Skeletal muscle cell (primary cell): ENCODE measurements around the gene SERBP1.
"Not testable (repeated sequence)": the region's sequence is repeated elsewhere in the genome, so short reads cannot be mapped to it uniquely, and the experiment has no call there.

Experiments
- DNase-seq: peaks from one replicate; pipeline ENCODE4 v3.0.0-alpha.2; 2010; ENCODE audit warnings: low read depth
- H3K4me3 ChIP-seq: 2 replicates; pipeline ENCODE4 v1.5.1; 2011; ENCODE audit warnings: low read depth, mild to moderate bottlenecking, control low read depth, low read length, moderate library complexity

Gene SERBP1

DNA sequence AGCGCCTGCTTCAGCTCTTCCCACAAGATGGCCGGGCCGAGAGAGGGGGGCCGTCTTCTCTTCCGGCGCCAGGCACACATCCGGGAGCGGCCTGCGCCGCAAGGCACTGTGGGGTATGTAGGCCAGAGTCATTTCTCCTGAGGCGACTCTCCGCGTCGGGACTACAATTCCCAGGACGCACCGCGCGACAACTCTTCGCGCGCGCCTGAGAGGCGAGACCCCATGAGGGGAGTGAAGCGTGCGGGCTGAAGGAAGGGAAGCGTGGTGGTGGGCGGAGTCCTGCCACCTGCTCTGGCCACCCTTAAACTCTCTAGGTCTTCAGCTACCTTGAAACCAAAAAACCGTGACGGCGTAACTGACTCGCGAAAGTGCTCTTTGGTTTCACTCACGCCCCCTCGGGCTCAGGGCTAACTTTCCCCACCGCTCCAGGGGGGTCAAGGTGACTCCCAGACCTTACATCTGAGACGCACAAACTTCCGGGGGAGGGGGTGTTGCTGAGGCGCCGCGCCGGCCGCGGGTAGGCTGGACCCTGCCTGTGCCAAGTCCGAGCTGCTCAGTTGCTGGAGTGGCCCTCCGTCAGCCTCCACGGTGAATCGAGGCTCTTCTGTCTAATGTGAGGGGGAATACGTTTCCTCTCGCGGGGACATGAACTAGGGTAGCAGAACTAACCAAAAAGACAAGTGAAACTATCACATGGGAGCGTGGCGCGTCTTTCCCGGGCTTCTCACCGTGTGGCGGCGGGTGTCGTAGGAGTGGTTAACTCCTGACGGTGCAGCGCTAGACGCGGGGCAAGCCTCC lies at the start of gene SERBP1:
Gene SERBP1 (minus strand): TSS at position 45 of the 798 bp plus-strand sequence. CDS start 102 bp downstream, outside the sequence.
- DNase-seq, result peak; percentile 90

DNA sequence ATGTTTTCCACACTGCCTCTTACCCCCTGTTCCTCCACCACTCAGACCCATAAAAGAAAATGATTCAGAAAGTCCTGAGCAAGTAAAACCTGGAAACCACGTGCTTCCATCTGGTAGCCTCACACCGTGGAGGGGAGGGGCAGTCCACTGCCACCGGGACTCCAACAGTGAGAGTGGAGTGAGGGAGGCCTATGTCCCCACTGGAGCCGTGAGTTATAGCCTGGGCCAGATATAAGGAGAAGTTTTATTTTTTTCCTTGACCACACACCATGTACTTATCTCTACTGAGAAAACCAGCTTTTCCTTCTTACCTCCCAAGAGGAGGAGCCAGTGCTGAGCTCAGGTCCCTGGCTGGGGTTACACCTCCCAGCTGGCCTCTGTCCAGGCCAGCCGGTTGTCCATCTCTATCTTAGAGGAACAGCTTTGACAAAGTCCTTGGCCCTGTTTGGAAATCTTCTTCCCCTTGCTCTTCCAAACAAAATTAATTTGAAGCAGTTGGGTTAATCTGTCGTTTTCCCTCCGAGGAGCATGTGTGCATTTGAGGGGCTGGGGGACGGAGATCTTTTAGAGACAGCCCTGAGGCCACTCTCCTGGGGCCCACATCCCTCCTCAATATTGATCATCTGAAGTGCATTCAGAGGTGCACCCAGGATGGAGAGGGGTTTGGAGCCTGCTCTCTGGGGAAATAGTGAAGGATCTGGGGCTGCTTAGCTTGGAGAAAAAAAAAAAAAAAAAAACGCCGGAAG lies 49.1 kb upstream of the SERBP1 start:
- DNase-seq, result no peak
- H3K4me3 ChIP-seq, result no peak overlapping the region

More for the DNA sequence above, at the start of gene SERBP1:
- H3K4me3 ChIP-seq, result peak within 1 kb of the TSS; percentile 85

DNA sequence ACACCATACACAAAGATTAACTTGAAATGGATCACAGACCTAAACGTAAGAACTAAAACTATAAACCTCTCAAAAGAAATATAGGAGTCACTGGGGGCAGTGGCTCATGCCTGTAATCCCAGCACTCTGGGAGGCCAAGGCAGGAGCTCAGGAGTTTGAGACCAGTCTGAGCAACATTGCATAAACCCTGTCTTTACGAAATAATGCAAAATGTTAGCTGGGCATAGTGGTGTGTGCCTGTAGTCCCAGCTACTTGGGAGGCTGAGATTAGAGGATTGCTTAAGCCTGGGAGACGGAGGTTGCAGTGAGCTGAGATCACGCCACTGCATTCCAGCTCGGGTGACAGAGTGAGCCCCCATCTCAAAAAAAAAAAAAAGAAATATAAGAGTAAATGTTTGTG lies 46.7 kb upstream of the SERBP1 start:
- no peak overlapping the region for H3K4me3 ChIP-seq
- DNase-seq, result no peak

DNA sequence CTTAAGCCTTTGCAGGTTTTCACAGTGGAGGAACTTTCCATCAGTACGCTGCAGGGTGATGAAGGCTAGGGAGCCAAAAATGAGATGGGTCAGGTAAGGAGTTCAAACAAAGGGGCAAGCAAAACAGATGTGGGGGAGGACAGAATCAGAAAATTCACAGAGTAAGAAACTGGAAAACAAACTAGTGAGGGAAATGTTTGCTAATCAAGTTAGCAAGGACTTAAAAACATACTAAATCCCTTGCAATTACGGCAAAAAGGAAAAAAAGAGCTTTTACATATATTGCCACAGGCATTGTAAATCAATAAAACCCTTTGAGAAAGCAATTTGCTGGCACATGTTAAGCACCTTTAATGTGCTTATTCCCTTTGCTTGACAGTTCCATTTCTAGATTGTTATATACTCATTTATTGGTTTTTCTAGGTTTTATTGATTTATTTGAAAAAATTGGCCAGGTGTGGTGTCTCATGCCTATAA lies 45.8 kb upstream of the SERBP1 start:
- H3K4me3 ChIP-seq, result no peak overlapping the region
- no peak for DNase-seq

DNA sequence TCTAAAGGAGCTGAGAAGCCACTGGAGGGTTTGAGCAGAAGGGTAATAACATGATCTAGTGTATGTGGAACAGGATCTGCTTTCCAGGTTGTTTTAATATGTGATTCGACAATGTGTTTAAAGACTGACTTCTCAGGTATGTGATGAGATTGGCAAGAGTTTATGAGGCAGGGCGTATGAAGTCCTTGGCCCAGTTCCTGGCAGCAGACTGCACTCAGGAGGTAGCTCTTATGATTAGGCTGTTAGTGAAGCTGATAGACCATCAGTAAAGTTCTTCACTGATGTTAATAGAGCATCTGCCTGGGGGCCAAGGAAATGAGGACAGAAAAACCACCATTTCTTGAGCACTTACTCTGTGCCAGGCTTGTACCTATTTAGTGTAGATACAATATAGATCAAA lies 41.9 kb upstream of the SERBP1 start:
- no peak for DNase-seq
- no peak overlapping the region for H3K4me3 ChIP-seq

DNA sequence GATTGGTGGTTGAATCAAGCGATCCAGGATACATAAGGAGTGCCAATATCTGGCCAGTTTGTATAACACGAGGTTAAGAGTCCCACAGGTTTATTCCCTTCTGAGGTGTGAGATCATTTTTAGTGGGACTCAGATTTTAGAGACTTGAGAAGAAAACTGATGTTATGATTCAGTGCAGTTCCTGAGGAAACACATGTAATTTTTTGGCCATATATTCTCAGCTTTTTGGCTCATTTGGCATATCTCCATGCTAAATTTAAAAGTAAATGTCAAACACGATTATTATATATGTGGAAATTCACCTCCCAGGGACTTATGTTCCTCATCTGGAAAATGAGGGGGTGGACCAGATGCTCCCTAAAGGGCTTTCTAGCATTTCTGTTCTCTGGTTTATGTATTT lies 39.2 kb upstream of the SERBP1 start:
- H3K4me3 ChIP-seq, result no peak overlapping the region
- DNase-seq, result no peak

DNA sequence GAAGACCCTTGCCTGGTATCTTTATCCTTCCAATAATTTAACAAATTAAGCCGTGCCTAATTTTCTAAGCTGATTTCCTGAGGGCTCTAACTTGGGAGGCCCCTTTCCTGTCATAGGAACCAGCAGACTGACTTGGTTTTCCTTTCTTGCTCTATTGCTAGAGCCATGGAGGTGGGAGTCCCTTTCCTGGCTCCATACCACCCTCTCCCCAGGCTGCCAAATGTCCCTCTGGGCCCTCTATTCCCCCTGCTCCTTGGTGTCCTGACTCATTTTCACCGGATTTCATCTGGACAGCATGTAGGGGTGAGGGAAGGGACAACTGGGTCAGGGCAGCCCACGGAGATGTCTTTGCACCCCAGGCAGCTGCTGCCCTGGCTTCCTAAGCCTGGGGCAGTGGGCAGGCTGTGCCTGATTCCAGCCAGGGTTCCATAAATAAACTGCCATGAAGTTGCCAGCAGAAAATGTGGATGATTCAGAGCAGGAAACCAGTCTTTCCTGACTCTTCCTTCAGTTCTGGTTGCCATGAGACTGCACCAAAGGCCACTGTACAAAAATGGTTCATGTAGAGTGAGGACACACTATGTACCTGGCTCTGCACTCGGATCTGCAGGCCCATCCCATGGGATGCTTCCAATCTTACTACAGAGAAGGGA lies 38.0 kb upstream of the SERBP1 start:
- no peak for DNase-seq

DNA sequence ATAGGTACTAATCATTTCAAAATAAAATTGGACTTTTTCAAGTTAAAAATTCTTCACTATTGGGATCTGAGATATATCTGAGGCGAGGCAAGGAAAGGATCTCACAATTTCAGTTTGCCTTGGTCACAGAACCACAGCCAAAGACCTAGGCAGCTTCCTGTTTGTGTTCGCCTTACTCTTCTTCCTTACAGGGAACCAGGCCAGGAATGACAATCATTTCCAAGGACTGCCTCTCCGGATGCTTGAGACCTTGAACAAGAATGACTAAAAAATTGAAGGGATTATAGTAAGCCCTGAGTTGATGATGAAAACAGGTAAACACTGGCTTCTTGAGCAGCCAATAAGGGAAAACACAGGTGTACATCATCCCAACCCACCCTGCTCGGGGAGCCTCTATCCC lies 35.2 kb upstream of the SERBP1 start:
- DNase-seq, result no peak
- no peak overlapping the region for H3K4me3 ChIP-seq

More for the DNA sequence above, 38.0 kb upstream of the SERBP1 start:
- H3K4me3 ChIP-seq, result no peak overlapping the region

DNA sequence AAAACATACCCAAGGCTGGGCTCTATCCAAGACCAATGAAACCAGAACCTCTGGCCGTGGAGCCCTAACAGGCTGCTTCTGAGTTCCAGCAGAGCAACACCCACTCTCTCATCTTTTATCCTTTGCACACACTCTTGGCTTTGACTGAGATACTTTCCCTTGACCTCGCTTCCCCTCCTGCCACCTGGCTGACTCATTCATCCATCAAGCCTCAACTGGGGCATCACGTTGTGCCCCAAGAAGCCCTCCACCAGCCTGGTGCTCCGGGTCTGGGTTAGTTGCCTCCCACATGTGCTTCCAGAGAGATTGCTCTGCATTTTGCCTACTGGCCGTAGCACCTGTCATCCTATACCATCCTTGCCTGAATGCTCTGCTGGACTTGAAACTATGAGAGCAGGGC lies 34.5 kb upstream of the SERBP1 start:
- DNase-seq, result no peak
- no peak overlapping the region for H3K4me3 ChIP-seq

DNA sequence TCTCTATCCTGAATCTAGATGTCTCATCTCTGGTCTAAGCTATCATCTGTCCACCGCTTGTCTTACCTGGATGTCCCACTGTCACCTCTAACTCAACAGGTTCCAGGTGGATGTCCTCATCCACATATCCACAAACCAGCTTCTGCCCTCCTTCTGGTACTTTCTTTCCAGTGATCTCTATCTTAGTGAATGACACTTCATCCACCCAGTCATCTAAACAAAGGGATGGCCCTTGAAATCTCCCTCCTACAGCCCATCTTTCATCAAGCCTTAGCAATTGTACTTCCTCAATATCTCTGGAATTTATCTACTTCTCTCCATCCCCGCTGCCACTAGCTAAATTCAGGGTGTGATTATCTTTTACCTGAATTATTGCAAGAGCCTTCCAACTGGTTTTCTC lies 33.9 kb upstream of the SERBP1 start:
- no peak for DNase-seq
- no peak overlapping the region for H3K4me3 ChIP-seq

DNA sequence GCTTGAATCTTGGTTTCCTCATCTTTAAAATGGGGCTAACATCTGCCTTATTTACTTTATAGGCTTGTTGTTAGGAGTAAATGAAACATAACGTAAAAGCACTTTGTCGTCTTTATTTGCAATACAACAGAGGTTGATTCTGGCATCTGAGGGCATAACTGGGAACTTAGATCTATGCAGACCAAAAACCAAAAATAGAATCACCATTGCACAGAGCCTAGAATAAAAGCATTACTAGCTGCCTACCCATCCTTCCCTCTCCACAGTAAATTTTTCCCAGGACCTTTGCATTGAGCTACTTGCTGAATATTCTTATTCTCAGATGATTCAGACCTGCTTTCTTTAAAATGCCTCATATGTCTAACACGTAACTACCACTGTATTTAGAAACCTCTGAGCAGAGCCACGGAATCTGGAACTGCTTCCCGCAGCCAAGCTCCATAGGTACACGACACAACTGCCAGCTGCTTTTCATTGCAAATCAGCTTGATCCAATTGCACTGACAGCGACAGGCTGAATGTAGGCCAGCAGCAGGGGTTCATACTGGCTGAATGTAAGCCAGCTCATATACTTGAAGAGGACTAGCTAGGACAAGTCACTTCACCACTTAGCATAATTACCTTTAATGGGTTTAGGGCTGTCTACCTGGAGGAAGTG lies 33.2 kb upstream of the SERBP1 start:
- no peak for DNase-seq
- H3K4me3 ChIP-seq, result no peak overlapping the region

DNA sequence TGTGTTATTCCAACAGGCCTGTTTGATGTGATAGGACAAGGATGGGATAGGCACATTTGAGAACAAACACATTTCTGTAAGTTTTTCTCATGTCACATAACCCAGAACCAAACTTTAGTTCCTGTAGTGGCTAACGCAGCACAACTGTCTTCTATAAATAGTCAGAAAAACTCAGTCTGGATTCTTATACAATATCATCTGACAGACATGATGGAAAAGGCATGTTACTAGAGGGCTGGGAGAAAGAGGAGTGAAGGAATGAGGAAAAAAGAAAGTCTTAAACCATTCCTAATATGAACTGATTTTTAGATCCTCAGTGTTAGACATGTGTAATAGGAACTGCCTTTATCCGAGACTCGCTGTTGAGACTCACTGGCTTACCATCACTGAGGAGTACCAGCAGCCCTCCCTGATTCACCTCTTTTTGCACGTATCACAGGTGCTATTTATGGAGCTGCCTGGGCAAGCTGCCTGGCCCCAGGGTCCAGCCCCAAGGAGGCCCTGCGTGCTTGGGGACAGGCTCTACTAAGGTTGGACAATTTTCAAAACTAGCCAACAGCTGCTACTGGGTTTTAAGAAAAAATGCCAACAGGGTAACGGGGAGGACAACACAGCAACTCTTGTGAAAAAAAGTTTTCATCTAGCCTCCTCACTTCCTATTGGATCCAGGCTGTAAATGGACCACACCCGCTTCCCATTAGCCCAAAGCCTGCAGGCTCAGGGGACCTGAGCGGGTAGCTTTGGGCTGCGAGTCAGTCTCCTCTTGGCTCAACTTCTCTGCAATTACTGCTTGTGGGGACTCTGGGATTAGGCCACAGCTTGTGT lies 30.7 kb upstream of the SERBP1 start:
- peak; percentile 29 for DNase-seq
- H3K4me3 ChIP-seq, result no peak overlapping the region

DNA sequence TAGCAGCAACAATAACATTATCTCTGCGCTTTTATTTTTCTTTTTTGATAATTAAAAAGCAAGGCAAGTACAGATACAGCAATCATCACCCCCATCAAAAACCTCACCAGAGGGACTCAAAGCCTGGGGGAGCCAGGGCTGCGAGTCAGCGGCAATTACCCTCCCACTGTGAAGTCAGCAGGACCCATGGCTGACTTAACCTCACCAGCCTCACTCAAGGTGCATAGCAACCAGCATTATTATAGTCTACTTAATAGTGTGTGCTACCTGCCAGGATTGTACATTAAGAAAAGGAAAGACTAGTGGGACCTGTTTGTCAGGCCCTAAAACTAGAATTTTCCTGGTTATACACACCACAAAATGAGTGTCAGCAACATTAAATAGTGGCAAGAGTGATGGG lies 28.9 kb upstream of the SERBP1 start:
- no peak for DNase-seq
- H3K4me3 ChIP-seq, result no peak overlapping the region

DNA sequence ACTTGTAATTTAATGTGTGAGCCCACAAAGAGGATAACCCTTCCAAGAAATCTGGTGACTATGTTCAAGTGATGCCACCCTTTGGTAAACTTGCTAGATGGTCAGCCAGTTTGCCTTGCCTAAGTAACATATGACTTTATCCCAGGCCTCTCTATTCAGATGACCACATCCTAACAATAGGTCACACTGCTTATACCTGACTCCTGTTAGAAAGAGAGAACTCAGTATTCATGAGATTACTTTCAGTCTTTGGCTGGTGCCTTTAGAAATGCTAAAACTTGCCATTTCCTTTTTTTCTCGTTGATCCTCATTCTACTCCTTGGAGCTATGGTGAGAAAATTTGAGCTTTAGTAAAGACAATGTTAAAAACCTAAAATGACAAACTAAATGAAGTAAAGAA lies 28.5 kb upstream of the SERBP1 start:
- no peak for DNase-seq
- no peak overlapping the region for H3K4me3 ChIP-seq

DNA sequence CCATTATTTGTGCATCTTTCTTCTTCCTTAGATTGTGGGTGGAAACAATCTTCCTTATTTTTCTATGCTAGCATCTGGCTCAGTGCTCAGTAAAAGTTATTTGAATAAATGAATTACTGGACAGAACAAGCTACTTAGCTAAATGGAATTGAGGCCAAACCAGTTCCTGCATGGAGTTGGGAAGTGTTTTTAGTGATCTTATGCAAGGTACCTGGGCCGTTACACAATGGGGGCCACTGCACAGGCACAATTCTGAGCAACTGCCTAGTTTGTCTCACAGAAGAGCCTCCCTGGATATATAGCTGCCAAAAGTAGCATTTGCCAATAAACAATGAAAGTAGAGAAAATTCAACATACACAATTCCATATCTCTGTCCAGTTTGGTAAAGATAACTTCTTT lies 27.0 kb upstream of the SERBP1 start:
- H3K4me3 ChIP-seq, result no peak overlapping the region
- no peak for DNase-seq

DNA sequence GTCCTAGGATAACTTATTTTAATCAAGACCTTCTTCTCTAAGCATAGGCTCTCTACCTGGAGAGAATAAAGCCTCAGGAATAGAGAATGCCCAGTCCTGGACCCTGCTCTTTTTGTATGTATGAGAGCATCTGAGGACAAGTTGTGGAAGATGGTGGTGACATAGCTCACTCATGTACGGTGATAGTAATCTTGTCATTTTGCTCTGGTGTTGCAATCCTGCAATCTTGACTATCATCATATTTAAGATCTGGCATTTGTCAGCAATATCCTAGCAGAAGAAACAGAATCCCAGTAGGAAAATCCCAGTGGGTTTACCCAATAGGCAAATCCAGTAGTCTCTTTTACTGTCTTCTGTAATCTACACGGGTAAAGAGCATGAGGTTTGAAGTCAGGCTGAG lies 21.6 kb upstream of the SERBP1 start:
- DNase-seq, result no peak
- H3K4me3 ChIP-seq, result no peak overlapping the region

DNA sequence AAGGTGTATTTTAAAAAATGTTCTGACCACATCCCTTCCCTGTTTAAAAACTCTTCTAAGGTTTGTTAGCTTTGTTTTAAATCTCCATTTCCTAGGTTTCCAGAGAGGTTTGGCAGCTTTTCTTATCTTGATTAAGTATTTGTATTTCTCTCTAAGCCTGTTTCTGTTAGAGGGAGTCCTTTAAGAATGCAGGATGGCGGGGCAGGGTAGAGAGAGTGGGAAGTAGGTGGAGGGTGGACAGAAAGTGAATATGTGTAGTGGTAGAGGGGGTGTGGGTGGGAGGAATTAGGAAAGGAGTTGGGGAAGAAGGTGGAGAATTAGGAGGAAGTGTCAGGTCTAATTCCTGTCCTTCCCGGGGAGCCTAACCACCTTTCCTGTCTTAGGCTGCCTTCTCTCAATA lies 21.2 kb upstream of the SERBP1 start:
- no peak for DNase-seq
- H3K4me3 ChIP-seq, result no peak overlapping the region

DNA sequence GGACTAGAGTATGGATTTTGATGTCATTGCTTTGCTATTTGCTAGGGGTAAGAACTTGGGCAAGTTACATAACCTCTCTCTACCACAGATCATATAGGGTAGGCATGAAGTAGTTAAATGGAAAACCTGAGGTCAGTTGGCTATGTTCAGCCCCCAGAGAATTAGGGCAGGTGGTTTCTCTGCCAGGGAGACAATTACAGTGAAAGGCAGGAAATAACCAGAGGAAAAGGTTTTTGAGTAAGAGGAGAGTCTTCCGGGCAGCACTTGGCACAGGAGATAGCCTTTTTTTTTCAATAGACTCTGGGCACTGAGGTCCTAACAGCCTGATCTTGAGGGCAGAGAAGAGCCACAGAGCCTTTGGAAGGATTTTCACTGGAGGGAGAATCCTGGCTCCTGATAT lies 16.7 kb upstream of the SERBP1 start:
- no peak for DNase-seq
- H3K4me3 ChIP-seq, result no peak overlapping the region

DNA sequence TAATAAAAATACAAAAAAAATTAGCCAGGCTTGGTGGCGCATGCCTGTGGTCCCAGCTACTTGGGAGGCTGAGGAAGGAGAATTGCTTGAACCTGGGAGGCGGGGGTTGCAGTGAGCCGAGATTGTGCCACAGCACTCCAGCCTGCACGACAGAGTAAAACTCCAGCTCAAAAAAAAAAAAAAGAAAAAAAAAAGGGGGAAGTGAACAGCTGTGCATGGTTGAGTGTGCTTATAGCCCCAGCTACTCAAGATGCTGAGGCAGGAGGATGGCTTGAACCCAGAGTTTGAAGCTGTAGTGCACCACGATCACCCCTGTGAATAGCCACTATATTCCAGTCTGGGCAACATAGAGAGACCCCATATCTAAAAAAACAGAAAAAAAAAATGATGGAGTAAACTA lies 15.8 kb upstream of the SERBP1 start:
- DNase-seq, H3K4me3 ChIP-seq: not testable (repeated sequence)
